ENCODE data around the gene ARID5A. TPM values are rescaled to one million over a fixed set of nuclear protein-coding genes. Genes with fewer than 3 reads are reported as not detected.
"Not testable (repeated sequence)": the region's sequence is repeated elsewhere in the genome, so short reads cannot be mapped to it uniquely, and the experiment has no call there.

Gene ARID5A
- total RNA-seq, 1 experiment from 2014 or later, result 9.0 TPM

GRCh38 chr2:96541398-96542152 lies 5.0 kb downstream of the ARID5A start:
- DNase-seq (ENCODE audit: low read depth), result peak; percentile 61

GRCh38 chr2:96542357-96542977 lies 5.9 kb downstream of the ARID5A start:
- DNase-seq (ENCODE audit: low read depth), result no peak

- no peak for DNase-seq (ENCODE audit: low read depth)
These were observed 9.8 kb downstream of the ARID5A start for GRCh38 chr2:96546321-96546720.

GRCh38 chr2:96546797-96547196 lies 10.2 kb downstream of the ARID5A start:
- no peak for DNase-seq (ENCODE audit: low read depth)

- no peak for DNase-seq (ENCODE audit: low read depth)
These were observed 10.7 kb downstream of the ARID5A start for GRCh38 chr2:96547203-96547641.

GRCh38 chr2:96547731-96548171 lies 11.2 kb downstream of the ARID5A start:
- no peak for DNase-seq (ENCODE audit: low read depth)

- no peak for DNase-seq (ENCODE audit: low read depth)
These were observed 12.3 kb downstream of the ARID5A start for GRCh38 chr2:96548558-96549465.

GRCh38 chr2:96549466-96549785 lies 12.9 kb downstream of the ARID5A start:
- DNase-seq (ENCODE audit: low read depth), result no peak

GRCh38 chr2:96549967-96550786 lies 13.6 kb downstream of the ARID5A start:
- no peak for DNase-seq (ENCODE audit: low read depth)

GRCh38 chr2:96550787-96551604 lies 14.4 kb downstream of the ARID5A start:
- DNase-seq (ENCODE audit: low read depth), result no peak

GRCh38 chr2:96551605-96552314 lies 15.2 kb downstream of the ARID5A start:
- DNase-seq (ENCODE audit: low read depth), result no peak

- DNase-seq (ENCODE audit: low read depth), result peak; percentile 34
These were observed 16.0 kb downstream of the ARID5A start for GRCh38 chr2:96552315-96553175.

- DNase-seq (ENCODE audit: low read depth), result no peak
These were observed 16.8 kb downstream of the ARID5A start for GRCh38 chr2:96553176-96553956.

GRCh38 chr2:96553957-96554292 lies 17.4 kb downstream of the ARID5A start:
- DNase-seq (ENCODE audit: low read depth), result not testable (repeated sequence)

GRCh38 chr2:96554293-96555145 lies 18.0 kb downstream of the ARID5A start:
- DNase-seq (ENCODE audit: low read depth), result peak; percentile 59

- DNase-seq (ENCODE audit: low read depth), result no peak
These were observed 18.6 kb downstream of the ARID5A start for GRCh38 chr2:96555146-96555610.

Measured in RPMI7951 (cell line).